GM18873 (cell line): ENCODE measurements around the gene PROSER2.
"Not testable (repeated sequence)": the region's sequence is repeated elsewhere in the genome, so short reads cannot be mapped to it uniquely, and the experiment has no call there.

Source experiments
- ATAC-seq: cut with Tn5 transposase; IDR thresholded peaks from one replicate; pipeline ENCODE4 v1.9.1; 2021; ENCODE audit warnings: mild to moderate bottlenecking, moderate library complexity, moderate number of reproducible peaks; ENCODE audit not compliant: unreplicated experiment, low FRiP score

PROSER2 gene

DNA sequence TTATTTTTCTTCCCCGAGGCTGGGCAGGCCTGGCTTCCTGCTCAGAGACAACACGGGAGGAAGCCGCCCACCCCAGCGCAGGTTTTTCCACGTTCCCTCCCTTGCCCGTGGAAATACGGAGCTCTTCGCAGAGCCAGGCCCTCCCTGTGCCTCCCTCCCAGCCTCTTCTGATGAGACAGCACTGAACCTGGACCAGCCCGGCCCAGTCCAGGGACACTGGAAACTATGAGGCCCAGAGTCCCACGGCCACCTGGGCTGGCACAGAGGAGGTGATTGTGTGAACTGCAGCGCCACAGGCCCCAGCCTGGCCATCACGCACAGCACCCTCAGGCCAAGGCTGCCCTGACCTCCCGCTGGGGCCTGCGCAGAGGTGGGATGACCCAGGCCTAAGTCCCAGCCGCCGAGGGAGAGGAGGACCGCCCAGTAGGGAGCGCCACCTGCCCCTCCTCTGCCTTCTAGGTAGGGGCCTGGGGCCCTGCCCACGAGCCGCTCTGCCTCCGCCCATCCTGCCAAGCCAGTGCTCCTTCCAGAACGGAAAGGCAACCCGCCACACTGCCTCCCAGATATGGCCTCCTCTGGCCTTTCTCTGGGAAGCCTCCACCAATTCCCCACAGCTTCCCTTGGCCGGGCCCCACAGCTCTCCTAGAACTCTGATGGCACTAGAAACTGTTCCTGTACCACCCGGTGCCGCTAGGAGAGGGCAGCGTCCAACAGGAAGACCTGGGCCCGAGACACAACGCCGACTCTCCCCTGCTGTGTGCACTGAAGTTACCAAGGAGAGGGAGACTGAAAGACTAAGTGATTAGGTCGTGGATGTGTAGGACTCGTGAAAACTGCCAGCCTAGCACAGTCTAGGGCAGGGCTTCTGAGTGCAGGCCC is 57.2 kb downstream of the PROSER2 start:
- ATAC-seq, result no peak

- no peak for ATAC-seq
These were observed 57.9 kb downstream of the PROSER2 start for GRCh38 chr10:11881030-11881476.

GRCh38 chr10:11881477-11882417 is 58.6 kb downstream of the PROSER2 start:
- ATAC-seq, result no peak

DNA sequence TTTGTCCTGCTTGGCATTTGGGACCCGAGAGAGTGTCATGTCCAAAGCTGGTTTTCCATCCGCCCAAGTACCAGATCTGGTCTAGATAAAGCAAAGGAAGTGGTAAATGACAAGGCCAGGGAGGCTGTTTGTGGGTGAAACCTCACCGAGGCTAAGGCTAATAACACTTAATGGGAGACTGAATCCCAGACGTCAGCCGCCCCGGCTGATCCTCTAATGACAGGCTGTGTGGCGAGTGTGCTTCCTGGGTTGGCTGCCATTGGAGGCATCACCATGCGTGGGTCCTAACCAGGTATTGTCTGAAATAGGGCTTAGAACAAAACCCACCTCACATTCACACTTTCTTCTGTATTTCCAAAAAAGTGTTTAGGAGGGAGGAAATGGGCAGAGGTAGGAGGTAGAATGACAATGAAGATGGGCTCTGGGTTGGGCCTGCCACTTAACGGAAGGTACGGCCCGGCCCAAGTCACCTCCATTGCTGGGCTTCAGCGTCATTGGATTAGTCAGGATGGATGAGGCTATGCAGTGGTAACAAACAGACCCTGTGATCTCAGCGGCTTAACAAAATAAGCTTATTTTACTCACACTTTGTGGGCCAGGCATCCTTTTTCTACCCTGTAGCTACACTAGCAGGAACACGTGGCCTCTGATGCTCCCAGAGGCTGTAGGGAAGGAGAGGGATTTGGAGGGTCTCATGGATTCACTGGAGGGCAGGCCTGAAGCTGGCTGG is 59.7 kb downstream of the PROSER2 start:
- no peak for ATAC-seq

DNA sequence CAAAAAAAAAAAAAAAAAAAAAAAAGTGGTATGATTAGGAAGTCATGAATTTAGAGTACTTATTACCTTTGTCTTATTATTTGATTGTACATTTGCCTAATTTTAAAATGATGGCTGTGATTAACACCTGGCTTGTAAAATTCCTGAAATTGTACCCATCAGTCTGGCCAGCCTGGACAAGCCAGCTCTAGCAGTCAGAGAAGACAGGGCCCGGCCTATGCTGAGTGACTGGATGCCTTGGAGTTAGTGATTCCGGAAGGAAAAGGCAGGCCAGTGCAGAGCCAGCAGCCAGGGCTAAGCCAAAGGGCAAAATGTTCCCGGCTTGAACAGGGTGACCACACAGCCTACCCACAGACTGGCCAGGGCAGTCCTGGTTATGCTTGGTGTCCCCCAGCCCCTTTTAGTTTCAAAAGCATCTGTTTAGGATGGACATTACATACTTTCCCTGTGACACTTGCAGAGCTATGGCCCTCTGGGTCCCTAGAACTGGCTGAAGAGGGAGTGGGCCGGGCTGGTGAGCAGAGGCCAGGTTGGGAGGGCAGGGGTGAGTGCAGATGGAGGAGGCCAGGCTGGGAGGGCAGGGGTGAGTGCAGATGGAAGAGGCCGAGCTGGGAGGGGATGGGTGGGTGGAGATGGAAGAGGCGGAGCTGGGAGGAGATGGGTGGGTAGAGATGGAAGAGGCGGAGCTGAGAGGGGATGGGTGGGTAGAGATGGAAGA is 61.7 kb downstream of the PROSER2 start:
- no peak for ATAC-seq

- ATAC-seq, result no peak
These were observed 62.4 kb downstream of the PROSER2 start for GRCh38 chr10:11885437-11886137.

DNA sequence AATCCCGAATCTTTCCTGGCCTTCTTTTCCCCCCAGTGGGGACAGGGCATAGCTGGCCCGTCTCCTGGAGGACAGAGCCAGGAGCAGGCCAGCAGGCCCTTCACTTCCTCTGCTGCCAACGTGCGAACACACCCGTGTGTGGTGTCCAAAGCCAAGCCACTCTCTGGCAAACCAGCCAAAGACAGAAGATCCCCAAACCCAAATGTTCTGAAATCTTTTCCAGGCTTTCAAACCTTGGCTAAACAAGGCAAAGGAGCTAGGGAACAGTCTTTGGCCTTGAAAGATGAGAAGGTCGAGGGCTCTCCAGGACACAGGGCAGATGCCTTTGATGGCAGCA is 63.0 kb downstream of the PROSER2 start:
- no peak for ATAC-seq

DNA sequence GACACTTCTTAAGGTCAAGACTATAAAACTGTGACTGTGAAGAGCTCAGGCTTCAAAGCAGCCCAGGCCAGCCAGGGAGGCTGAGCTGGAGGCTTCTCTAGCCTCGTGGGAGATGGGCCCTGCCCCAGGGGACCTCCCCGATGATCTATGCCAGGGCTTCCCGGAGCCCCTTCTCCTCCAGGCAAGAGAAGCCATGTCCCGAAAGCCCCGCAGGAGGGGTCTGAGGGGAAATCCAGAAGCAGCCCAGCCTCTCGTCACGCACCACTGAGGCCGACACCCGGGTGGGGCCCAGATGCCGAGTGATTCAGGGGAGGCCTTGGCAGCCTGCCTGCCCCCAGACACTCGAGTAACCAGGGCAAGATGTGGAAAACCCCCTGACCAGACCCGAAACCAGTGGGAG is 63.7 kb downstream of the PROSER2 start:
- ATAC-seq, result no peak

GRCh38 chr10:11887381-11888227 is 64.4 kb downstream of the PROSER2 start:
- no peak for ATAC-seq

- ATAC-seq, result not testable (repeated sequence)
These were observed 66.1 kb downstream of the PROSER2 start for GRCh38 chr10:11889263-11889662.

GRCh38 chr10:11891776-11892486 is 68.8 kb downstream of the PROSER2 start:
- no peak for ATAC-seq

- ATAC-seq, result no peak
These were observed 70.7 kb downstream of the PROSER2 start for GRCh38 chr10:11893749-11894278.

DNA sequence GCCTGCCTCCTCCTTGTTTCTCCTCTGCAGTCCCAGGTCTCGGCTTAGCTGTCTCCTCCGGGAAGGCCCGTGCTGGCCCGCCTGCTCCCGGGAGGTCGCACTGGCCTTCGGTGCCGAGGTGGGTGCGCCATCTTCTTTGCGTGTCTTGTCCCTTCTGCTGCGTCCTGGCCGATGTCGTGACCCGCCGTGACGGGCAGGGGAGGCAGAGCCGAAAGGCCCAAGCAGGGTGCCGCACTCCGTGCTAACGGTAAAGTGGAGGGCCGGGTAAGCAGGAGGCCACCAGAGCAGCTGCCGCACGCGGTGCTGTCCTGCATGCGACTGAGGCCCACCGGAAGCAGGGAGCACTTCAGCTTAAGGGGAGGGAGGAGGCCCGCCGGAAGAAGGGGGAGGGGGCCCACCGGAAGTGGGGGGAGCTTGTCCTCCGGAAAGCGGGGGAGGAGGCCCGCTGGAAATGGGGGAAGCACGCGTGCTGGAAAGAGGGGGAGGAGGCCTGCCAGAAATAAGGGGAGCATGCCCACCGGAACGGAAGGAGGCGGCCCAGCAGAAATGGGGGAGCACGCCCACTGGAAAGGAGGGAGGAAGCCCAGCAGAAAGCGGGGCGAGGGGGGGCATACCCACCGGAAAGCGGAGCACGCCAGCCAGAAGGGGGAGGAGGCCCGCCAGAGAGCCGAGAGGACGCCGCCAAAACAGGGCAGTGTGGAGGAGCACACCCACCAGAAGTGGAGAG is 71.4 kb downstream of the PROSER2 start:
- no peak for ATAC-seq

DNA sequence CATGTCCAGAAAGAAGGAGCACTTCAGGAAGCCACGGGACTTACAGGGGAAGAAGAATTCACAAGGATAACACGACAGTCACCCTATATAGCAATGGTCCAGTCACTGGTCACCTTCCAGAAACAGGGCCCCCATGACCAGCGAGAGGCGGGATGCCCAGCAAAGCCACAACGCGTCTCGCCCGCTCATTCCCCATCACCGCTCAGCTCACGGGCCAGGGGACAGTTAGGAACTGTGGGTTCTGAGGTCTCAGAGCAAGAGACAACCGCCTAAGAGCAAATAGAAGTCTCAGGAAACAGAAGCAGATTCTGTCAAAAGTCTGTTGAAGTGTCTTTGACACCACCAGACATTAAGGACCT is 71.9 kb downstream of the PROSER2 start:
- ATAC-seq, result no peak

- ATAC-seq, result no peak
These were observed 72.4 kb downstream of the PROSER2 start for GRCh38 chr10:11895598-11895997.

DNA sequence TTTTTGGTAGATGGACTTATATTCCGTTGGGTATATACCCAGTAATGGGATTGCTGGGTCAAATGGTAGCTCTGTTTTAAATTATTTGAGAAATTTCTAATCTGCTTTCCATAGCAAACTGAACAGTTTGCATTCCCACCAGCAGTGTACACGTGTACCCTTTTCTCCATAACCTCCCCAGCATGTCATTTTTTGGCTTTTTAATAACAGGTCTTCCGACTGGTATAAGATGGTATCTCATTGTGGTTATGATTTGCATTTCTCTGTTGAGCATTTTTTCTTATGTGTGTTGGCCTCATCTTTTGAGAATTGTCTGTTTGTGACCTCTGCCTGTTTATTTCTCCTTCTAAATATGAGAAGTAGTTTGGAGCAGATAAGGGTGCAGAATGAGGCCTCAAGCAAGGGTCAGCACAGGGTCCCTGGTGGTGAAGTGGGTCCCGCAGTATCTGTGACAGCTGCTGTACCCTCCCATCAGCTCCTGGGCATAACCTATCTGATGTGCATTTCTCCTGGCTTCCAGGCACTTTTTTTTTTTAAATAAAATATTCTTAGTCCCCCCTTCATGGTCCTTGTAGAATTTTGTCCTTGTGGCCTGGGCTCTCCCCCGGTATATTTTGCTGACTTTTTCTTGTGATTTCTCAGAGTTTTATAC is 73.5 kb downstream of the PROSER2 start:
- no peak for ATAC-seq

DNA sequence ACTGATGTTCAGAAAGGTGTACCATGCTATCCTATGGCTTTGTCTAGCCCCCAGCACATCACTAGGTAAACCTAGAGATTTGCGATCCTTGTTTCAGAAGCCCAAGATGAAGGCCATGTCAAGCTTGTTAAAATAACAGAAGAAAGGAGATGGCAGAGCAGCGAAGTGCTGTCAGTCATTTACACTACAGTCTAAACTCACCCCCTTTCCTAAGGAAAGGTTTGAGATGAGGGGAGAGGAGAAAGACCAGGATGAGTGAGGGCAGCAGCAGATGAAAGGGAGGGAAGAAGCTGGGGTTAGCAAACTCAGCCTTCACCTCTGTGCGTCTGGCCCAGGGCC is 74.8 kb downstream of the PROSER2 start:
- no peak for ATAC-seq
